ENCODE data around the gene KRT76. TPM values are rescaled to one million over a fixed set of nuclear protein-coding genes. Genes with fewer than 3 reads are reported as not detected.

KRT76 gene
- total RNA-seq, 1 donor from 2014 or later = not detected

DNA sequence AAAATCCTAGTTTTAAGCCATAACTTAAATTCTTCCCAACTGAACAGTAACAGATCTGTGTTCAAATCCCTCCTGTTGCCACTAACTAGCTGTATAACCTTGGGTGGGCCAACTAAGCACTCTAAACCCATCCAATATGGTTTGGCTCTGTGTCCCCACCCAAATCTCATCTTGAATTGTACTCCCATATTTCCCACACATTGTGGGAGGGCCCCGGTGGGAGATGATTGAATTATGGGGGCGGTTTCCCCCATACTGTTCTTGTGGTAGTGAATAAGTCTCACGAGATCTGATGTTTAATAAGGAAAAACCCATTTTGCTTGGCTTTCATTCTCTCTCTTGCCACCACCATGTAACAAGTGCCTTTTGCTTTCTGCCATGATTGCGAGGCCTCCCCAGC, 38.0 kb upstream of the KRT76 start:
- TF ChIP-seq, protein P1, sequence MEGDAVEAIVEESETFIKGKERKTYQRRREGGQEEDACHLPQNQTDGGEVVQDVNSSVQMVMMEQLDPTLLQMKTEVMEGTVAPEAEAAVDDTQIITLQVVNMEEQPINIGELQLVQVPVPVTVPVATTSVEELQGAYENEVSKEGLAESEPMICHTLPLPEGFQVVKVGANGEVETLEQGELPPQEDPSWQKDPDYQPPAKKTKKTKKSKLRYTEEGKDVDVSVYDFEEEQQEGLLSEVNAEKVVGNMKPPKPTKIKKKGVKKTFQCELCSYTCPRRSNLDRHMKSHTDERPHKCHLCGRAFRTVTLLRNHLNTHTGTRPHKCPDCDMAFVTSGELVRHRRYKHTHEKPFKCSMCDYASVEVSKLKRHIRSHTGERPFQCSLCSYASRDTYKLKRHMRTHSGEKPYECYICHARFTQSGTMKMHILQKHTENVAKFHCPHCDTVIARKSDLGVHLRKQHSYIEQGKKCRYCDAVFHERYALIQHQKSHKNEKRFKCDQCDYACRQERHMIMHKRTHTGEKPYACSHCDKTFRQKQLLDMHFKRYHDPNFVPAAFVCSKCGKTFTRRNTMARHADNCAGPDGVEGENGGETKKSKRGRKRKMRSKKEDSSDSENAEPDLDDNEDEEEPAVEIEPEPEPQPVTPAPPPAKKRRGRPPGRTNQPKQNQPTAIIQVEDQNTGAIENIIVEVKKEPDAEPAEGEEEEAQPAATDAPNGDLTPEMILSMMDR (IDR thresholded peaks at IDR 0.05; ENCODE audit: borderline replicate concordance) = no peak
- H3K27me3 ChIP-seq (ENCODE audit: low read depth) = peaks cover 37% of the 10 kb centered on the region
- peaks cover 6% of the 10 kb centered on the region for H3K4me1 ChIP-seq
- intact Hi-C loops (cut with micrococcal nuclease) = no loop called here
- DNase-seq = no peak
- no peaks in the 10 kb centered on the region for H3K36me3 ChIP-seq
- no peak overlapping the region for H3K4me3 ChIP-seq
- no peak overlapping the region for H3K27ac ChIP-seq (replicated peaks)
- no peaks in the 10 kb centered on the region for H3K9me3 ChIP-seq (replicated peaks)

DNA sequence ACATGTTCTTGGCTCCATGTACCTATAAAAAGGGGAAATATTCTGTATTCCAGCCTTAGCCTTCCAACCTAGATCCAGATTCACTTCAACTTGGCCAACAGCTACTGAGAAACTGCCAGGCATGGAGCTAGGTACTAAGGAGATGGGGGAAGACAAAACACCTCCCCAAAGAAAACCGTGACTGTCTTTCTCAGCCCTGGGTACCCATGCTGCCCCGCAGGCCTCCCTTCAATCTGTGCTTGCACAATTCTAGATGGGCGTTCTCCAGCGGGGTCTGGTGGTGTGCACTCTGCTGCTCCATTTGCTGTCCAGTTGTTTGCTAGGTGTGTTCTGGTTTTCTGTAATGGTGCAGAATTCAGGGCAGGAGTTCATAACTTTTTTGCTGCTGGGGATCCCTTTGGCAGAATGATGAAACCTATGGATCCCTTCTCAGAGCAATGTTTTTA, 37.6 kb upstream of the KRT76 start:
- intact Hi-C loops (cut with micrococcal nuclease) = no loop called here
- TF ChIP-seq, protein P1 (IDR thresholded peaks at IDR 0.05; ENCODE audit: borderline replicate concordance) = no peak
- no peaks in the 10 kb centered on the region for H3K9me3 ChIP-seq (replicated peaks)
- H3K27ac ChIP-seq (replicated peaks) = no peak overlapping the region
- DNase-seq = no peak
- H3K4me3 ChIP-seq = no peak overlapping the region
- H3K4me1 ChIP-seq = peaks cover 6% of the 10 kb centered on the region
- H3K36me3 ChIP-seq = no peaks in the 10 kb centered on the region
- H3K27me3 ChIP-seq (ENCODE audit: low read depth) = peaks cover 33% of the 10 kb centered on the region

- no peak for DNase-seq
- TF ChIP-seq, protein P1 (IDR thresholded peaks at IDR 0.05; ENCODE audit: borderline replicate concordance) = no peak
- H3K36me3 ChIP-seq = no peaks in the 10 kb centered on the region
Observed at GRCh38 chr12:52813885-52814709, 37.0 kb upstream of the KRT76 start, which contains the start of gene KRT4. Gene KRT4 (minus strand): TSS chr12:52814116. CDS start chr12:52814058, 58 bp downstream.

GRCh38 chr12:52813203-52813819, 36.2 kb upstream of the KRT76 start:
- H3K27me3 ChIP-seq (ENCODE audit: low read depth) = peaks cover 32% of the 10 kb centered on the region
- intact Hi-C loops (cut with micrococcal nuclease) = no loop called here
- TF ChIP-seq, protein P1 (IDR thresholded peaks at IDR 0.05; ENCODE audit: borderline replicate concordance) = no peak
- H3K4me1 ChIP-seq = peaks cover 6% of the 10 kb centered on the region
- DNase-seq = no peak
- H3K9me3 ChIP-seq (replicated peaks) = no peaks in the 10 kb centered on the region
- H3K27ac ChIP-seq (replicated peaks) = no peak overlapping the region
- H3K36me3 ChIP-seq = no peaks in the 10 kb centered on the region
- H3K4me3 ChIP-seq = no peak overlapping the region

More at GRCh38 chr12:52813885-52814709, 37.0 kb upstream of the KRT76 start, which contains the start of gene KRT4:
- no peaks in the 10 kb centered on the region for H3K9me3 ChIP-seq (replicated peaks)
- peaks cover 33% of the 10 kb centered on the region for H3K27me3 ChIP-seq (ENCODE audit: low read depth)
- H3K4me1 ChIP-seq = peaks cover 6% of the 10 kb centered on the region
- intact Hi-C loops (cut with micrococcal nuclease) = no loop called here
- H3K4me3 ChIP-seq = no peak within 1 kb of the TSS
- H3K27ac ChIP-seq (replicated peaks) = no peak within 1 kb of the TSS

GRCh38 chr12:52812749-52813148, 35.6 kb upstream of the KRT76 start:
- Histone ChIP-seq H3K4me3 (no peak overlapping the region), H3K27me3 (ENCODE audit: low read depth) (peaks cover 32% of the 10 kb centered on the region), H3K4me1 (peaks cover 6% of the 10 kb centered on the region), H3K27ac (replicated peaks) (no peak overlapping the region), H3K9me3 (replicated peaks) (no peaks in the 10 kb centered on the region), H3K36me3 (no peaks in the 10 kb centered on the region)
- no peak for DNase-seq
- TF ChIP-seq, protein P1 (IDR thresholded peaks at IDR 0.05; ENCODE audit: borderline replicate concordance) = no peak
- intact Hi-C loops (cut with micrococcal nuclease) = no loop called here

Data from left ventricle myocardium inferior (tissue), 1 donor.